Measurements from ENCODE around the gene RNLS.

GRCh38 chr10:88522715-88523114 lies 60.4 kb downstream of the RNLS start:
- no peak for TF ChIP-seq SP1 (CRISPR knock-in tag; conservative IDR thresholded peaks at IDR 0.05)
- TF ChIP-seq CTCF (IDR thresholded peaks at IDR 0.05), result no peak
- no peak for TF ChIP-seq USF1 (CRISPR knock-in tag; IDR thresholded peaks at IDR 0.05)
- TF ChIP-seq ATF1 (CRISPR knock-in tag; IDR thresholded peaks at IDR 0.05), result no peak
- TF ChIP-seq ESRRA (CRISPR knock-in tag; IDR thresholded peaks at IDR 0.05; ENCODE audit: borderline replicate concordance), result no peak
- no peak for TF ChIP-seq TP53 (CRISPR knock-in tag; IDR thresholded peaks at IDR 0.05)
- no peak for TF ChIP-seq NFE2L1 (CRISPR knock-in tag; IDR thresholded peaks at IDR 0.05)
- TF ChIP-seq FOXJ3 (CRISPR knock-in tag; IDR thresholded peaks at IDR 0.05; ENCODE audit: borderline replicate concordance), result no peak
- no peak for TF ChIP-seq ZNF317 (CRISPR knock-in tag; IDR thresholded peaks at IDR 0.05; ENCODE audit: borderline replicate concordance, low read depth)
- TF ChIP-seq MAX (CRISPR knock-in tag; IDR thresholded peaks at IDR 0.05), result no peak

All from WTC11 (cell line).